ENCODE data around the gene TASOR2.

TASOR2 gene

GRCh38 chr10:5650664-5651387 lies 33.8 kb upstream of the TASOR2 start:
- no peaks in the 10 kb centered on the region for H3K27me3 ChIP-seq (ENCODE audit: control insufficient read depth in 3 of 3, insufficient read depth in 3 of 3, low read depth in 1 of 3, low read length in 3 of 3)
- H2BK12ac ChIP-seq (ENCODE audit: low read length), result no peak overlapping the region
- H3K18ac ChIP-seq (ENCODE audit: low read length), result no peak overlapping the region
- H2BK15ac ChIP-seq (ENCODE audit: low read length), result peak overlapping the region; percentile 30
- no peak overlapping the region for H3K4me3 ChIP-seq (ENCODE audit: low read length in 2 of 2)
- no peak overlapping the region for H2AK5ac ChIP-seq (ENCODE audit: low read depth, low read length)
- WGBS, 2 donors (ENCODE audit: extremely low coverage in 2 of 2, insufficient read length in 2 of 2, insufficient replicate concordance in 1 of 2), result no CpG with 5 or more reads among the region's 20 CpGs
- H3K9me3 ChIP-seq (replicated peaks in 1 of 2; ENCODE audit: control insufficient read depth in 2 of 2, insufficient read depth in 1 of 2, low read depth in 1 of 2, low read length in 2 of 2), result peaks cover 0 to 2% of the 10 kb centered on the region in 2 donors
- DNase-seq (ENCODE audit: low spot score), result no peak
- peak overlapping the region; percentile 84 for H3K9ac ChIP-seq (ENCODE audit: low read depth, low read length, poor library complexity)
- H3K4me1 ChIP-seq (ENCODE audit: control insufficient read depth in 2 of 2, insufficient read depth in 1 of 2, low read depth in 1 of 2, low read length in 2 of 2), result peaks cover 0 to 6% of the 10 kb centered on the region in 2 donors
- H4K91ac ChIP-seq (ENCODE audit: low read depth, low read length, poor library complexity), result no peak overlapping the region
- peaks cover 4% of the 10 kb centered on the region for H3K79me1 ChIP-seq (ENCODE audit: low read depth, low read length)
- H3K36me3 ChIP-seq (replicated peaks in 1 of 2; ENCODE audit: control insufficient read depth in 2 of 2, insufficient read depth in 2 of 2, low read length in 2 of 2), result peaks cover 0 to 6% of the 10 kb centered on the region in 2 donors
- H3K4me2 ChIP-seq (ENCODE audit: insufficient read depth, low read length, poor library complexity, severe bottlenecking), result no peak overlapping the region
- H2AFZ ChIP-seq (ENCODE audit: low read length), result no peak overlapping the region
- H3K27ac ChIP-seq (replicated peaks; ENCODE audit: low read length), result no peak overlapping the region
- H3K4ac ChIP-seq (ENCODE audit: low read length), result no peak overlapping the region
- H4K8ac ChIP-seq (ENCODE audit: low read depth, low read length), result no peak overlapping the region
- peak overlapping the region; percentile 30 for H3K23ac ChIP-seq (ENCODE audit: low read depth, low read length, poor library complexity)
- H3K14ac ChIP-seq (ENCODE audit: low read length), result no peak overlapping the region
- H2BK5ac ChIP-seq (ENCODE audit: low read length), result no peak overlapping the region
- no peak overlapping the region for H2BK120ac ChIP-seq (ENCODE audit: low read depth, low read length)

- Histone ChIP-seq H3K4me2 (ENCODE audit: insufficient read depth, low read length, poor library complexity, severe bottlenecking) (no peak overlapping the region), H2AFZ (ENCODE audit: low read length) (no peak overlapping the region), H4K8ac (ENCODE audit: low read depth, low read length) (no peak overlapping the region), H3K4me3 (ENCODE audit: low read length in 2 of 2) (no peak overlapping the region), H3K9ac (ENCODE audit: low read depth, low read length, poor library complexity) (peak overlapping the region; percentile 84), H3K9me3 (replicated peaks in 1 of 2; ENCODE audit: control insufficient read depth in 2 of 2, insufficient read depth in 1 of 2, low read depth in 1 of 2, low read length in 2 of 2) (peaks cover 0 to 2% of the 10 kb centered on the region in 2 donors), H3K27me3 (ENCODE audit: control insufficient read depth in 3 of 3, insufficient read depth in 3 of 3, low read depth in 1 of 3, low read length in 3 of 3) (no peaks in the 10 kb centered on the region), H3K4ac (ENCODE audit: low read length) (no peak overlapping the region), H3K4me1 (ENCODE audit: control insufficient read depth in 2 of 2, insufficient read depth in 1 of 2, low read depth in 1 of 2, low read length in 2 of 2) (peaks cover 0 to 5% of the 10 kb centered on the region in 2 donors), H4K91ac (ENCODE audit: low read depth, low read length, poor library complexity) (no peak overlapping the region), H3K79me1 (ENCODE audit: low read depth, low read length) (peaks cover 6% of the 10 kb centered on the region), H3K14ac (ENCODE audit: low read length) (no peak overlapping the region), H3K27ac (replicated peaks; ENCODE audit: low read length) (no peak overlapping the region), H2AK5ac (ENCODE audit: low read depth, low read length) (no peak overlapping the region), H2BK120ac (ENCODE audit: low read depth, low read length) (no peak overlapping the region), H3K23ac (ENCODE audit: low read depth, low read length, poor library complexity) (peak overlapping the region; percentile 30), H3K36me3 (replicated peaks in 1 of 2; ENCODE audit: control insufficient read depth in 2 of 2, insufficient read depth in 2 of 2, low read length in 2 of 2) (peaks cover 0 to 6% of the 10 kb centered on the region in 2 donors), H2BK15ac (ENCODE audit: low read length) (peak overlapping the region; percentile 30), H3K18ac (ENCODE audit: low read length) (no peak overlapping the region), H2BK12ac (ENCODE audit: low read length) (no peak overlapping the region), H2BK5ac (ENCODE audit: low read length) (no peak overlapping the region)
- no CpG with 5 or more reads among the region's 11 CpGs for WGBS, 2 donors (ENCODE audit: extremely low coverage in 2 of 2, insufficient read length in 2 of 2, insufficient replicate concordance in 1 of 2)
- DNase-seq (ENCODE audit: low spot score), result no peak
Measured at GRCh38 chr10:5651388-5651764, 33.3 kb upstream of the TASOR2 start.

GRCh38 chr10:5652746-5653145 lies 31.9 kb upstream of the TASOR2 start:
- no peak overlapping the region for H2AFZ ChIP-seq (ENCODE audit: low read length)
- H2BK5ac ChIP-seq (ENCODE audit: low read length), result no peak overlapping the region
- H3K36me3 ChIP-seq (replicated peaks in 1 of 2; ENCODE audit: control insufficient read depth in 2 of 2, insufficient read depth in 2 of 2, low read length in 2 of 2), result peaks cover 0 to 6% of the 10 kb centered on the region in 2 donors
- no CpG with 5 or more reads among the region's 14 CpGs for WGBS, 2 donors (ENCODE audit: extremely low coverage in 2 of 2, insufficient read length in 2 of 2, insufficient replicate concordance in 1 of 2)
- H3K27ac ChIP-seq (replicated peaks; ENCODE audit: low read length), result no peak overlapping the region
- H3K14ac ChIP-seq (ENCODE audit: low read length), result peak overlapping the region; percentile 84
- H2BK12ac ChIP-seq (ENCODE audit: low read length), result peak overlapping the region; percentile 75
- H3K79me1 ChIP-seq (ENCODE audit: low read depth, low read length), result peaks cover 6% of the 10 kb centered on the region
- peaks cover 0 to 5% of the 10 kb centered on the region in 2 donors for H3K4me1 ChIP-seq (ENCODE audit: control insufficient read depth in 2 of 2, insufficient read depth in 1 of 2, low read depth in 1 of 2, low read length in 2 of 2)
- H3K4me2 ChIP-seq (ENCODE audit: insufficient read depth, low read length, poor library complexity, severe bottlenecking), result no peak overlapping the region
- H3K4ac ChIP-seq (ENCODE audit: low read length), result no peak overlapping the region
- peak overlapping the region; percentile 83 for H3K18ac ChIP-seq (ENCODE audit: low read length)
- no peak overlapping the region for H3K23ac ChIP-seq (ENCODE audit: low read depth, low read length, poor library complexity)
- no peak overlapping the region for H2BK15ac ChIP-seq (ENCODE audit: low read length)
- peak overlapping the region; percentile 29 for H2AK5ac ChIP-seq (ENCODE audit: low read depth, low read length)
- no peak overlapping the region for H3K9ac ChIP-seq (ENCODE audit: low read depth, low read length, poor library complexity)
- no peak overlapping the region for H3K4me3 ChIP-seq (ENCODE audit: low read length in 2 of 2)
- no peak overlapping the region for H2BK120ac ChIP-seq (ENCODE audit: low read depth, low read length)
- H4K91ac ChIP-seq (ENCODE audit: low read depth, low read length, poor library complexity), result no peak overlapping the region
- DNase-seq (ENCODE audit: low spot score), result no peak
- H3K27me3 ChIP-seq (ENCODE audit: control insufficient read depth in 3 of 3, insufficient read depth in 3 of 3, low read depth in 1 of 3, low read length in 3 of 3), result no peaks in the 10 kb centered on the region
- H4K8ac ChIP-seq (ENCODE audit: low read depth, low read length), result no peak overlapping the region
- H3K9me3 ChIP-seq (replicated peaks in 1 of 2; ENCODE audit: control insufficient read depth in 2 of 2, insufficient read depth in 1 of 2, low read depth in 1 of 2, low read length in 2 of 2), result peaks cover 0 to 2% of the 10 kb centered on the region in 2 donors

- Histone ChIP-seq H2BK120ac (ENCODE audit: low read depth, low read length) (no peak overlapping the region), H3K79me1 (ENCODE audit: low read depth, low read length) (peaks cover 4% of the 10 kb centered on the region), H3K9ac (ENCODE audit: low read depth, low read length, poor library complexity) (no peak overlapping the region), H3K4me2 (ENCODE audit: insufficient read depth, low read length, poor library complexity, severe bottlenecking) (no peak overlapping the region), H3K18ac (ENCODE audit: low read length) (no peak overlapping the region), H3K27ac (replicated peaks; ENCODE audit: low read length) (no peak overlapping the region), H2AFZ (ENCODE audit: low read length) (no peak overlapping the region), H2BK12ac (ENCODE audit: low read length) (no peak overlapping the region), H3K14ac (ENCODE audit: low read length) (no peak overlapping the region), H3K23ac (ENCODE audit: low read depth, low read length, poor library complexity) (no peak overlapping the region), H3K4me1 (ENCODE audit: control insufficient read depth in 2 of 2, insufficient read depth in 1 of 2, low read depth in 1 of 2, low read length in 2 of 2) (peaks cover 3 to 12% of the 10 kb centered on the region in 2 donors), H3K36me3 (replicated peaks in 1 of 2; ENCODE audit: control insufficient read depth in 2 of 2, insufficient read depth in 2 of 2, low read length in 2 of 2) (no peaks in the 10 kb centered on the region), H3K27me3 (ENCODE audit: control insufficient read depth in 3 of 3, insufficient read depth in 3 of 3, low read depth in 1 of 3, low read length in 3 of 3) (no peaks in the 10 kb centered on the region), H4K8ac (ENCODE audit: low read depth, low read length) (no peak overlapping the region), H3K4me3 (ENCODE audit: low read length in 2 of 2) (no peak overlapping the region), H4K91ac (ENCODE audit: low read depth, low read length, poor library complexity) (no peak overlapping the region), H3K9me3 (replicated peaks in 1 of 2; ENCODE audit: control insufficient read depth in 2 of 2, insufficient read depth in 1 of 2, low read depth in 1 of 2, low read length in 2 of 2) (peaks cover 0 to 2% of the 10 kb centered on the region in 2 donors), H2BK5ac (ENCODE audit: low read length) (no peak overlapping the region), H3K4ac (ENCODE audit: low read length) (no peak overlapping the region), H2AK5ac (ENCODE audit: low read depth, low read length) (no peak overlapping the region), H2BK15ac (ENCODE audit: low read length) (no peak overlapping the region)
- DNase-seq (ENCODE audit: low spot score), result no peak
- no CpG with 5 or more reads among the region's 10 CpGs for WGBS, 2 donors (ENCODE audit: extremely low coverage in 2 of 2, insufficient read length in 2 of 2, insufficient replicate concordance in 1 of 2)
Measured at GRCh38 chr10:5654218-5654755, 30.4 kb upstream of the TASOR2 start.
